Lung (tissue), 12 donors: ENCODE data around the gene TCIRG1. TPM values are rescaled to one million over a fixed set of nuclear protein-coding genes. Genes with fewer than 3 reads are reported as not detected.

Experiments
- ATAC-seq: fragments of 200-7000 bp; cut with Tn5 transposase; one replicate; pipeline ENCODE4 v1.9.1; 2020; ENCODE audit warnings: moderate number of reproducible peaks; ENCODE audit not compliant: insufficient read depth, low FRiP score
- DNase-seq, 3 donors: peaks; one replicate each; pipeline ENCODE4 v3.0.0-alpha.2; 2013 to 2017
- H3K27ac ChIP-seq, 2 donors: one replicate each; pipeline ENCODE4 v1.5.1; 2013; ENCODE audit warnings: mild to moderate bottlenecking in 2 of 2, moderate library complexity in 2 of 2, control low read depth in 1 of 2, inconsistent platforms in 1 of 2, low read depth in 1 of 2, low read length in 1 of 2
- H3K27me3 ChIP-seq, 3 donors: one replicate each; pipeline ENCODE4 v1.5.1; 2013; ENCODE audit warnings: low read length in 2 of 3; ENCODE audit not compliant: control insufficient read depth in 3 of 3, insufficient read depth in 3 of 3
- H3K36me3 ChIP-seq, 4 donors: one replicate each; pipeline ENCODE4 v1.5.1; 2013; ENCODE audit warnings: low read length in 4 of 4, mild to moderate bottlenecking in 1 of 4, moderate library complexity in 1 of 4; ENCODE audit not compliant: control insufficient read depth in 4 of 4, insufficient read depth in 4 of 4
- H3K4me1 ChIP-seq, 5 donors: one replicate each; pipeline ENCODE4 v1.5.1; 2013; ENCODE audit warnings: low read length in 5 of 5, mild to moderate bottlenecking in 2 of 5, moderate library complexity in 1 of 5; ENCODE audit not compliant: control insufficient read depth in 5 of 5, insufficient read depth in 5 of 5
- H3K4me3 ChIP-seq: one replicate; pipeline ENCODE4 v1.5.1; 2013; ENCODE audit warnings: mild to moderate bottlenecking, control low read depth, moderate library complexity
- H3K9ac ChIP-seq, 2 donors: one replicate each; pipeline ENCODE4 v1.5.1; 2013; ENCODE audit warnings: low read length in 2 of 2, control low read depth in 1 of 2; ENCODE audit not compliant: insufficient read depth in 1 of 2
- H3K9me3 ChIP-seq, 4 donors: one replicate each; pipeline ENCODE4 v1.5.1; 2013; ENCODE audit warnings: low read length in 3 of 4, mild to moderate bottlenecking in 1 of 4, moderate library complexity in 1 of 4; ENCODE audit not compliant: control insufficient read depth in 4 of 4, insufficient read depth in 3 of 4
- WGBS, 2 donors: extraction: QIAGEN DNeasy Blood & Tissue Kit; methylation state at CpG; one replicate each; pipeline ENCODE4 v1.1.7; 2013; 5-methylcytosine and 5-hydroxymethylcytosine counted together
- polyA plus RNA-seq, 2 donors: library from polyadenylated mRNA; stranded (reverse); fragments of 200-250 nt; gene quantifications; one replicate each; pipeline ENCODE4 v1.2.1, GENCODE V29; 2013
- total RNA-seq, 2 donors: library from RNA; depleted of rRNA in 1 of 2; stranded (reverse); fragments of >200 nt in 1 of 2; gene quantifications; one replicate each; pipeline ENCODE4 v1.2.1, GENCODE V29; 2014 to 2021
- TF ChIP-seq, protein P1 (sequence below): IDR thresholded peaks from 2 replicates; pipeline ENCODE4 v1.5.1; 2012; ENCODE audit warnings: mild to moderate bottlenecking; ENCODE audit errors: control extremely low read depth, extremely low read depth
- donor health status: control.
- donor health status: control.
- donor health status: Bipolar disorder and iron deficiency.
- donor health status: healthy.
- donor health status: DM: yes; HTN: yes; CAD: no.

TCIRG1 gene
- total and polyA plus RNA-seq, 4 donors = 70.2 to 438 (median 283) TPM

GRCh38 chr11:68037411-68038225 lies 1.2 kb upstream of the TCIRG1 start:
- Histone ChIP-seq H3K27ac (peak overlapping the region; percentile 61 to 95), H3K9me3 (no peaks in the 10 kb centered on the region), H3K4me3 (no peak overlapping the region), H3K9ac (peak overlapping the region in 1 of 2 donors; percentile 40), H3K4me1 (peaks cover 0 to 29% (median 18%) of the 10 kb centered on the region in 5 donors), H3K27me3 (no peaks in the 10 kb centered on the region), H3K36me3 (peaks cover 0 to 24% (median 6%) of the 10 kb centered on the region in 4 donors)
- 76 to 78% methylated on average over 20 of the region's 20 CpGs for whole genome bisulfite sequencing, 2 donors
- DNase-seq = peak in 1 of 3 donors; percentile 24
- TF ChIP-seq, protein P1, sequence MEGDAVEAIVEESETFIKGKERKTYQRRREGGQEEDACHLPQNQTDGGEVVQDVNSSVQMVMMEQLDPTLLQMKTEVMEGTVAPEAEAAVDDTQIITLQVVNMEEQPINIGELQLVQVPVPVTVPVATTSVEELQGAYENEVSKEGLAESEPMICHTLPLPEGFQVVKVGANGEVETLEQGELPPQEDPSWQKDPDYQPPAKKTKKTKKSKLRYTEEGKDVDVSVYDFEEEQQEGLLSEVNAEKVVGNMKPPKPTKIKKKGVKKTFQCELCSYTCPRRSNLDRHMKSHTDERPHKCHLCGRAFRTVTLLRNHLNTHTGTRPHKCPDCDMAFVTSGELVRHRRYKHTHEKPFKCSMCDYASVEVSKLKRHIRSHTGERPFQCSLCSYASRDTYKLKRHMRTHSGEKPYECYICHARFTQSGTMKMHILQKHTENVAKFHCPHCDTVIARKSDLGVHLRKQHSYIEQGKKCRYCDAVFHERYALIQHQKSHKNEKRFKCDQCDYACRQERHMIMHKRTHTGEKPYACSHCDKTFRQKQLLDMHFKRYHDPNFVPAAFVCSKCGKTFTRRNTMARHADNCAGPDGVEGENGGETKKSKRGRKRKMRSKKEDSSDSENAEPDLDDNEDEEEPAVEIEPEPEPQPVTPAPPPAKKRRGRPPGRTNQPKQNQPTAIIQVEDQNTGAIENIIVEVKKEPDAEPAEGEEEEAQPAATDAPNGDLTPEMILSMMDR = no peak
- ATAC-seq = no peak

DNA sequence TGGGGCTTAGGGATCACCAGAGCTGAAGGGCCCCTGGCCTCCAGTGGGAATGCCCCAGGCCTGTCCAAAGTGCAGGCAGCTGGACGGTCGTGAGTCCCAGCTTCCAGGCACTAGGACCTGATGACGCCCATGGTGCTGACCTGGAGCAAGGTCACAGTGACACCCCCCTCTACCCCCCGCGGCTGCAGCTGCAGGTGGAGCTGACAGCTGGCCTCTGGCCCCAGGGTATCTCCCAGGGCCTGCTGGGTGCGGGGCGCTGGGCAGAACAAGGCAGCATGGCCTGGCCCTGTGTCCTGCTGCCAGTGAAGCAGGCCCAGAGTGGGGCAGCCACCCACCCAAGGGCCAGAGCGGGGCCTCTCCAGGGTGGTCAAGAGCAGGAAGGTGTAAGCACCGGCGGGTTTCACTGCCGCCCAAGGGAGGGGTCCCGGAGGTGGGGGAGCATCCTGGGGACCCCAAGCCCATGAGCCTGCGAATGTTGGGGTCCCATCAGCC lies 553 bp upstream of the TCIRG1 start:
- Histone ChIP-seq H3K36me3 (peaks cover 0 to 25% (median 6%) of the 10 kb centered on the region in 4 donors), H3K27ac (peak overlapping the region; percentile 61 to 95), H3K4me1 (peaks cover 0 to 29% (median 18%) of the 10 kb centered on the region in 5 donors), H3K9ac (peak overlapping the region; percentile 21 to 40), H3K27me3 (no peaks in the 10 kb centered on the region), H3K9me3 (no peaks in the 10 kb centered on the region), H3K4me3 (peak overlapping the region; percentile 22)
- TF ChIP-seq, protein P1 = no peak
- ATAC-seq (no peak), DNase-seq (no peak)
- WGBS, 2 donors = 34 to 57% methylated on average over 13 of the region's 13 CpGs

DNA sequence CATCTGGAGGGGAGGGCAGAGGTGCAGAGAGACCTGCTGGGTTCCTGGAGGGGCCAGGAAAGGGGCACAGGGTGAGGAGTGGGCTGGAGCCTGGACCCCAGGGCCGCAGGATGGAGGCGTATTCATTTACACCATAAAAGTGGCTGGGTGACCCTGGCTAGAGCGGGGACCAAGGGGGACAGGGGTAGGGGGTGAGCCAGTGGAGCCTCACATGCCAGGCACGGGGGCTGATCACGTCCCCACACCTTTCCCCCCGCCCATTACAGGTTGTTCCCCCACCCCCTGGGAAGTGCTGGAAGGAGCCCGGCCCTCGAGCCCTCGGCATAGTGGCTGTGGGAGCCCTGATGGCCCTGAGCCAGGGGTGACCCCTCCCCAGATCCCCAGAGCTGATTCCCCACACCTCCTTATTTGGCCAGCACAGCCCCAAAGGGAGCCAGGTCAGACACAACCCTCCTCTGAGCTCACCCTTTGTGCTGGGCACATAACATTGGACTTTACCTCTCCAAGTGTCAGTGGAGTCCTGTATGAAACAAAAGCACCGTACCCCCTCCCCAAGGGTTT lies 781 bp downstream of the TCIRG1 start:
- Histone ChIP-seq H3K27me3 (no peaks in the 10 kb centered on the region), H3K4me1 (peaks cover 0 to 29% (median 18%) of the 10 kb centered on the region in 5 donors), H3K9me3 (no peaks in the 10 kb centered on the region), H3K9ac (peak overlapping the region in 1 of 2 donors; percentile 49), H3K36me3 (peaks cover 0 to 29% (median 2%) of the 10 kb centered on the region in 4 donors), H3K4me3 (peak overlapping the region; percentile 55), H3K27ac (peak overlapping the region; percentile 46 to 95)
- DNase-seq (no peak), ATAC-seq (no peak)
- TF ChIP-seq, protein P1 = no peak
- WGBS, 2 donors = 13 to 23% methylated on average over 10 of the region's 10 CpGs
